22Rv1 (cell line): ENCODE results near the gene CUTA.

Source experiments
- CTCF ChIP-seq: fragments of 450-650 bp; IDR thresholded peaks from 2 replicates; pipeline ENCODE4 v1.5.1; 2017; ENCODE audit warnings: mild to moderate bottlenecking
- ZFX ChIP-seq: fragments of 450-650 bp; IDR thresholded peaks from 2 replicates; pipeline ENCODE4 v1.6.1; 2017; ENCODE audit warnings: antibody characterized with exemption, borderline replicate concordance

GRCh38 chr6:33466075-33466735 lies 48.3 kb upstream of the CUTA start:
- TF ChIP-seq CTCF: no peak
- no peak for TF ChIP-seq ZFX
